BE2C (cell line): ENCODE data around the gene ETS2.

Source experiments
- DNase-seq: peaks from one replicate; pipeline ENCODE4 v3.0.0-alpha.2; 2020
- H3K27me3 ChIP-seq: fragments of 250-450 bp; sonication (Bioruptor Pico); 2 replicates; pipeline ENCODE4 v1.5.1; 2020; ENCODE audit warnings: mild to moderate bottlenecking
- H3K36me3 ChIP-seq: fragments of 250-450 bp; sonication (Bioruptor Pico); 2 replicates; pipeline ENCODE4 v1.5.1; 2020; ENCODE audit warnings: mild to moderate bottlenecking
- H3K4me1 ChIP-seq: fragments of 250-450 bp; sonication (Bioruptor Pico); 2 replicates; pipeline ENCODE4 v1.5.1; 2020
- H3K4me3 ChIP-seq: 2 replicates; pipeline ENCODE4 v1.5.1; 2011; ENCODE audit warnings: low read depth, low read length
- H3K9me3 ChIP-seq: fragments of 250-450 bp; sonication (Bioruptor Pico); 2 replicates; pipeline ENCODE4 v1.5.1; 2020
- TF ChIP-seq, protein P1 (sequence below): IDR thresholded peaks from 2 replicates; pipeline ENCODE4 v1.5.1; 2012; ENCODE audit warnings: mild to moderate bottlenecking, low read depth, low read length

ETS2 gene

DNA sequence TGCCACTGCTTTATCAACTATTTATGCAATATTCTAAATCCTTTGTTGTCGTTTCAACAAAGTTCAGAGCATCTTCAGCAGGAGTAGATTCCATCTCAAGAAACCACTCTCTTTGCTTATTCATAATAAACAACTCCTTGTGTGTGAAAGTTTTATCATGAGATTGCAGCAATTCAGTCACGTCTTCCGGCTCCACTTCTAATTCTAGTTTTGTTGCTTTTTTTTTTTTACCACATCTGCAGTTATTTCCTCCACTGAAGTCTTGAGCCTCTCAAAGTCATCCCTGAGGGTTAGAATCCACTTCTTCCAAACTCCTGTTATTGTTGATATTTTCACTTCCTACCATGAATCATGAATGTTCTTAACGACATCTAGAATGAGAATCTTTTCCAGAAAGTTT lies 14.8 kb upstream of the ETS2 start:
- Histone ChIP-seq H3K4me3 (no peak overlapping the region), H3K4me1 (peaks cover 6% of the 10 kb centered on the region), H3K27me3 (no peaks in the 10 kb centered on the region), H3K9me3 (no peaks in the 10 kb centered on the region), H3K36me3 (no peaks in the 10 kb centered on the region)
- no peak for DNase-seq
- TF ChIP-seq, protein P1, sequence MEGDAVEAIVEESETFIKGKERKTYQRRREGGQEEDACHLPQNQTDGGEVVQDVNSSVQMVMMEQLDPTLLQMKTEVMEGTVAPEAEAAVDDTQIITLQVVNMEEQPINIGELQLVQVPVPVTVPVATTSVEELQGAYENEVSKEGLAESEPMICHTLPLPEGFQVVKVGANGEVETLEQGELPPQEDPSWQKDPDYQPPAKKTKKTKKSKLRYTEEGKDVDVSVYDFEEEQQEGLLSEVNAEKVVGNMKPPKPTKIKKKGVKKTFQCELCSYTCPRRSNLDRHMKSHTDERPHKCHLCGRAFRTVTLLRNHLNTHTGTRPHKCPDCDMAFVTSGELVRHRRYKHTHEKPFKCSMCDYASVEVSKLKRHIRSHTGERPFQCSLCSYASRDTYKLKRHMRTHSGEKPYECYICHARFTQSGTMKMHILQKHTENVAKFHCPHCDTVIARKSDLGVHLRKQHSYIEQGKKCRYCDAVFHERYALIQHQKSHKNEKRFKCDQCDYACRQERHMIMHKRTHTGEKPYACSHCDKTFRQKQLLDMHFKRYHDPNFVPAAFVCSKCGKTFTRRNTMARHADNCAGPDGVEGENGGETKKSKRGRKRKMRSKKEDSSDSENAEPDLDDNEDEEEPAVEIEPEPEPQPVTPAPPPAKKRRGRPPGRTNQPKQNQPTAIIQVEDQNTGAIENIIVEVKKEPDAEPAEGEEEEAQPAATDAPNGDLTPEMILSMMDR = no peak

DNA sequence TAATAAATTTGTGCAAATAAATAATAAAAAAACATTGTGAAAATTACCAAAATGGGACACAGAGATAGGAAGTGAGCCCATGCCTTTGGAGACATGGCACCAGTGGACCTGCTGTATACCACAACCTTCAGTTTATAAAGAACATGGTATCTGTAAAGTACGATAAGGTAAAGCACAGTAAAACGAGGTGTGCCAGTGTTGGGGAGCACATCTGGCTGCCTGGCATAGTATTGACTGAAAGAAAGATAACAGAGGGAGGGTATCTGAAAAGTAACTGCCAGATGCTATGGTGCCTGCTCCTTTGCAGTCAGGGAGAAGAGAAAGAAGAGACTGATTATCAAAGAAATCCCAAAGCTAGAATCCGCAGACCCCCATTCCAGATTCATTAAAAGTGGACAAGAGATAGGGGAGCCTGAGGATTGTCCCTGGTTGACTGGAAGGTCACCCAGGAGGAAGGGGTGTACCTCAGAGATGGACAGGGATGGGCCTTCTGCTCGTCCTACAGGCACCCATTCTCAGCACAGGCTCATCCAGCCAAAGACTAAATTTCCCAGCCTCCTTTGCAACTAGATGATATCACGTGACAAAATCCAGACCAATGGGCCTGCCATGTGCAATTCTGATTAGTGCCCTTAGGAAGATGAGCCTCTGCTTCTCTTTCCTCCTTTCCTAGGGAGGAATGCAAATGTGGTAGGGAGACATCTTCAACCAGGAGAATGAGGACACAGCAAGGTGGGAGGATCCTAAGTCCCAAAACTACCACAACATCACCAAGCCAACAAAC lies 12.9 kb upstream of the ETS2 start:
- TF ChIP-seq, protein P1 = no peak
- Histone ChIP-seq H3K27me3 (no peaks in the 10 kb centered on the region), H3K4me3 (no peak overlapping the region), H3K9me3 (no peaks in the 10 kb centered on the region), H3K36me3 (no peaks in the 10 kb centered on the region), H3K4me1 (peaks cover 11% of the 10 kb centered on the region)
- DNase-seq = no peak

DNA sequence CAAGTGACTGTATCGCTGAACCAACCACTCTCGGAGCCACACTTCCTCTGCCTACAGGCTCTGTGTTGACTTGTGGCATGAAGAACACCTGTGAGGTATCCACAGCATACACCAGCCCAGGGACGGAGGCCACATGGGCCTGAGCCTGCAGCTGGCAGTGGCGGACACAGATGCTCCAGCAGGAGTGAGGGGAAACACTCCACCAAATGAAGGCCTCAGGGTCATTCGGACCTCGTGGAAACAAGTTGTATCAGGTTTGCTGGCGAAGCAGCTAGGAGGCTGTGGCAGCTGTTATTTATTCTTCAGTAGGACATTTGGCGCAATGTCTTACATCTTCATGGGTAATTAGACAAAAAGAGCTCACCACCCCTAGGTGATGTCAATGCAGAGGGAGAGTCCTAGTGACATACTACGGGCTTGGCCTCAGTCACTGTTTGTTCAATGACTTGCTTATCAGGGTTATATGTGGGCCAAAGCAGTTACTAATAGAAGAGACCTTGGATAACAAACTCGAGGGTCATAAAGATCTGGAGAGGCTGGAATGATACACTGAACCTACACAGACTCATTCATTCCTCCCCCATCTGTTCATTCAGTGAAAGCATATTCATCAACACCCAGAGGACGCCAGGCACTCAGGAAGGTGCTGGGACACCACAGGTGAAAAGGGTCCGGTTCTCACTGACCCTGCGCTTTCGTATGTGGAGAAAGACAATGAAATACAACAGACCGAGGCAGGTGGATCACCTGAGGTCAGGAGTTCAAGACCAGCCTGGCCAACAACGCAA lies 11.6 kb upstream of the ETS2 start:
- Histone ChIP-seq H3K4me1 (peaks cover 9% of the 10 kb centered on the region), H3K36me3 (no peaks in the 10 kb centered on the region), H3K4me3 (no peak overlapping the region), H3K9me3 (no peaks in the 10 kb centered on the region), H3K27me3 (no peaks in the 10 kb centered on the region)
- TF ChIP-seq, protein P1 = no peak
- no peak for DNase-seq

DNA sequence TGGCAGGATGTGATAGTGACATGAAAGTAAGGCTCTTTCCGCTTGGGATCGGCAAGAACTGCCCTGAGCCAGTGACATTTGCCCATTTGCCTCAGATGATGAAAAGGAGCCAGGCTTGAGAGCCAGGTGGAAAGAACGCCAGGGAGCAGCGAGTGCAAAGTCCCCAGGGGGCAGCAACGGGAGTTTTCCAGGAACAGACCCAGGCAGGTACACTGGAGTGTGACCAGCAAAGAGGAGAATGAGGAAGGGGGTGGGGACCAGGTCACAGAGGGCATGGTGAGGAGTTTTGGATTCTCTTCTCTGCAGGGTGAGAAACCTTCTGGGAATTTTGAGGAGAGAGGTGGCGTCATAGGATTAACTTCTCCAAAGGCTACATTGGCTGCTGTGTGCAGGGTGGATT lies 10.8 kb upstream of the ETS2 start:
- Histone ChIP-seq H3K4me1 (peaks cover 9% of the 10 kb centered on the region), H3K36me3 (no peaks in the 10 kb centered on the region), H3K27me3 (no peaks in the 10 kb centered on the region), H3K4me3 (no peak overlapping the region), H3K9me3 (no peaks in the 10 kb centered on the region)
- TF ChIP-seq, protein P1 = no peak
- no peak for DNase-seq

DNA sequence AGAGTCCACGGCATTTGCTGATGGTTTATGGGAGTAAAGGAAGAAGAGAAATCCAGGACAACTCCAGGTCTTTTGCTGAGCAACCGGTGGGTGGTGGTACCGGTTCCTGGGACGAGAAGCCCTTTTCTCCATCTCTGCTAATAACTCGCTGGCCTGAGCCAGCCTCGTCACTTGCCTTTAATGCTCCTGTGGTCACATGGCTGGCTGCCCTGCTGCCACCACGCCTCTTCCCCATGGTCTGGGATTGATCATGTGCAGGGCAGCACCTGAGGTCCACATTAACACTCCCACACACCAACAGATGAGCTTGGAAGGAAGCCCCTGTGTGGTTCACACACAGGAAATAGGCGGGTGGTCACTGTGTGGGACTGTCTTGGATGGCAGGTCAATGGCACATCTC lies 10.3 kb upstream of the ETS2 start:
- TF ChIP-seq, protein P1 = no peak
- H3K27me3 ChIP-seq = no peaks in the 10 kb centered on the region
- DNase-seq = no peak
- H3K4me3 ChIP-seq = no peak overlapping the region
- H3K9me3 ChIP-seq = no peaks in the 10 kb centered on the region
- peaks cover 9% of the 10 kb centered on the region for H3K4me1 ChIP-seq
- H3K36me3 ChIP-seq = no peaks in the 10 kb centered on the region

DNA sequence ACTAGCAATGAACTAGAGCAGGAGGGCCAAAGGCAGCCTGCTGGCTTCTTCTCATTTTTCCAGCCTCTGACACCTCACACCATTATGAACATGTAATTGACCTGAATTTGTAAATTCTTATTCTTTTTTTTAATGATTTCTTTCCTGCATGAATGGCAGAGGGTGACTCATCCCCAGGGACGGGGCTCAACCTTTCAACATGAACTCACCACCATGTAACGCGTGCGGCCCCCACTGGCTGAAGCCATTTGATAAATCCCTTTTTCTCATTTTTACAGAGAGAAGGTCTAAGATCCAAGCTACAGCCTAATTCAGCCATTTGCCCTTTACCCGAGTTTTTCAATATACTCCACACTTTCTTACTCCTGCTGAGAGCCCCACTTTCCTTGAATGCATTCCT lies 9.3 kb upstream of the ETS2 start:
- Histone ChIP-seq H3K4me1 (peaks cover 9% of the 10 kb centered on the region), H3K27me3 (no peaks in the 10 kb centered on the region), H3K9me3 (no peaks in the 10 kb centered on the region), H3K36me3 (no peaks in the 10 kb centered on the region), H3K4me3 (no peak overlapping the region)
- DNase-seq = no peak
- TF ChIP-seq, protein P1 = no peak
